ENCODE data around the gene NOS2. TPM values are rescaled to one million over a fixed set of nuclear protein-coding genes. Genes with fewer than 3 reads are reported as not detected.
"Not testable (repeated sequence)": the region's sequence is repeated elsewhere in the genome, so short reads cannot be mapped to it uniquely, and the experiment has no call there.

Gene NOS2
- total RNA-seq, 1 donor from 2014 or later: under 0.01 TPM

DNA sequence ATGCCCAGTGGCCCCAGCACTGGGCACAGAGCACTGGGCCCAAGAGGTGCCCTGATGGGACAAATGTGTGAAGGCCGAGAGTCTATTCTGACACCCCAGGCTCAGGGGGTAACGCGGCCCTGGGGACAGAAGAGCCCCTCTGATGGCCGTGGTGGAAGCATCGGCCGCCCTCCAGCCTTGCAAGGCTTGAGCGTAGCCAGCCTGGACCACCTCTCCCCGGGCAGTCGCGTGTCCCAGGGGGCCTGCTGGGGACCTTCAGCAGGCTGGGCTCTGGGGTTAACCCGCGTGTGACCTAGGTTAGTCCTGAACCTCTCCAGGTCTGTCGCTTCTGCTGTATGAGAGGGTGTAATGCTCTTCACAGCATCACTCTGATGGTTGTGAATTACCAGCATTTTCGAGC, 40.8 kb downstream of the NOS2 start:
- no peak for TF ChIP-seq CTCF (conservative IDR thresholded peaks at IDR 0.05; ENCODE audit: low read depth, low read length)
- H3K4me3 ChIP-seq (ENCODE audit: low read depth, low read length): no peak overlapping the region
- no peak for DNase-seq (ENCODE audit: low read depth)

DNA sequence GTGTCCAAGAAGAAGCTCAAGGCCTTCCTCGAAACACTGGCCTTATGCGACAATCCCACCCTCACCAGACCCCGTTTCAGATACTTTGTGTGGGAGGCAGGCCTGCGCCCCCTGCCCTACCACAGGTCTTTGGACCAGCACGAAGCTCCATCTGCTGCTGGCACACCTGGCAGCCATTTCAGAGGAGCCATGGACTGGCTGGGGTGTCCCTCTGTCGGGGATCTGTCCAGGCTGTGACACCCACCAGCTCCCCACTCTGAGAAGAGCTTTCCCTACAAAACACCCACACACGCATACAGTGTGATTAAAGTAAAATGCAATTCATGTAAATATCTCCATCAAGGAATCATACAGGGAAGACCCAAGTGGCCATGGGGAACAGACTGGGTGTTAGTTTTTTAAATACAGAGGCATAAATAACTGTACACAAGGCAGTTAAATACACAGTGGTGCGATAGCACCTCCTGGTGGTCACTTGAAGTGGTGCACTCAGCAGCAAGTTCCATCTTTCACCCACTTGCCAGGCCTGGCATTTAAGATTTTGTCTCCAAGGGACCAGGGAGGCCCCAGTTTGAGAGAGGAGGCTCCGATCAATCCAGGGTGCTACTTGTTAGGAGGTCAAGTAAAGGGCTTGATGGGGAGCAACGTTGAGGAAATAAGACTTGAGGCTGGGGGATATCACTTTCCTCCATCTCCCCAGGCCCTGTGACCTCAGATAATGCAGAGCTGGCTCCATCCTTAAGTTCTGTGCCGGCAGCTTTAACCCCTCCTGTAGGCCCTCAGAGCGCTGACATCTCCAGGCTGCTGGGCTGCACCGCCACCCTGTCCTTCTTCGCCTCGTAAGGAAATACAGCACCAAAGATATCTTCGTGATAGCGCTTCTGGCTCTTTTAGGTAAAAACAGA, 43.6 kb downstream of the NOS2 start:
- DNase-seq (ENCODE audit: low read depth): no peak
- peak; percentile 85 for TF ChIP-seq CTCF (conservative IDR thresholded peaks at IDR 0.05; ENCODE audit: low read depth, low read length)
- no peak overlapping the region for H3K4me3 ChIP-seq (ENCODE audit: low read depth, low read length)

- DNase-seq (ENCODE audit: low read depth): no peak
- no peak for TF ChIP-seq CTCF (conservative IDR thresholded peaks at IDR 0.05; ENCODE audit: low read depth, low read length)
Observed at GRCh38 chr17:27755706-27756466, 44.4 kb downstream of the NOS2 start.

DNA sequence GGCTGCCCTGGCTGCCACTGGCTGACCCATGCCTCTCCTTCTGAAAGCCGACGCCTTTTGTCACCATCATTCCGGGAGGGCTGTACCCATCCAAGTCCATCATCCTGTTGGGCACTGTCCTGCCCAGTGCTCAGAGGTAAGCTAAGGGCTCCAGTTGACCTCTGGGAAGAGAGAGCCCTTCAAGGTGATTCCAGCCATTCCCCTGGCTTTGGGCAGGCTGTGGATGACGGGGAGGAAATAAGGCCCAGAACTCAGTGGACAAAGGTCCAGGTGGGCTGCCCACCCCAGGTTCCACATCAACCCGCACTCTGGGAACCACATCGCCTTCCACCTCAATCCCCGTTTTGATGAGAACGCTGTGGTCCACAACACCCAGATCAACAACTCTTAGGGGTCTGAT, 45.8 kb downstream of the NOS2 start:
- TF ChIP-seq CTCF (conservative IDR thresholded peaks at IDR 0.05; ENCODE audit: low read depth, low read length): no peak
- no peak for DNase-seq (ENCODE audit: low read depth)
- H3K4me3 ChIP-seq (ENCODE audit: low read depth, low read length): no peak overlapping the region

More at GRCh38 chr17:27755706-27756466, 44.4 kb downstream of the NOS2 start:
- no peak overlapping the region for H3K4me3 ChIP-seq (ENCODE audit: low read depth, low read length)

GRCh38 chr17:27753726-27754125, 46.6 kb downstream of the NOS2 start:
- H3K4me3 ChIP-seq (ENCODE audit: low read depth, low read length); DNase-seq (ENCODE audit: low read depth): not testable (repeated sequence)

DNA sequence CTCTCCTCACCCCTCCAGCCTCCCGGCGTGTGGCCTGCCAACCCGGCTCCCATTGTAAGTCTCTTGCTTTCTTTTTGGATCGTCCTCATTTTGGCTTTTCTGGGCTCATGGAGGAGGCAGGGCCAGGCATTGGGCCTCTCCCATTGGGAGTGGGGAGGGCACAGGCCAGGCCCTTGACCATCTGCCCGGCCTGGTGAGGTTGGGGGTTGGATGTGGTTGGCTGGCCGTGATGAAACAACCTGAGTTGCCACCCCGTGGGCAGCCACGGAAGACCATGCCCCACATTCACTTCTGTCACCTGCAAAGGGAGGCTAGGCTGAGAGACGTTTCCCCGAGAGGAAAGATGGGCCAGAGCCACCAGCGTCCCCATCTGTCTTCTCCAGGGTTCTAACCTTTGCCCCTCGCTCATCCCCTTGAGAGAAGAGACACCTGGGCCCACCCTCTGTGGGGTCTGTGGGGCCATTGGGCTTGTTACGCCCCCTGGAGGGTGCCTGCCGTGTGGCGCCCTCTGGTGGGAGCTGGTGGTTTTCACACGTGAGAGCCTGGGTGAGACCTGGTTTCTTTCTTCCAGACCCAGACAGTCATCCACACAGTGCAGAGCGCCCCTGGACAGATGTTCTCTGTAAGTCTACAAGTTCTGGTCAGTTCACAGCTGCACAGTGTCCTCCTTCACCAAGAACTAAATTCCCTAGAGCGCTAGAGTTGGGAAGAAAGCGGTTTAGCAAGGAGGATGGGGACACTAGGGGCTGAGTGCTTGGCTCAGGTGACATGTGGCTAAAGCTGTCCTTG, 47.3 kb downstream of the NOS2 start:
- H3K4me3 ChIP-seq (ENCODE audit: low read depth, low read length); DNase-seq (ENCODE audit: low read depth): not testable (repeated sequence)

- DNase-seq (ENCODE audit: low read depth): no peak
- no peak overlapping the region for H3K4me3 ChIP-seq (ENCODE audit: low read depth, low read length)
- TF ChIP-seq CTCF (conservative IDR thresholded peaks at IDR 0.05; ENCODE audit: low read depth, low read length): no peak
Observed at GRCh38 chr17:27751622-27752490, 48.5 kb downstream of the NOS2 start.
